Mesenchymal stem cell (in vitro differentiated cells and primary cell): ENCODE measurements around the gene MTSS2.

Experiments
- DNase-seq: peaks from one replicate; pipeline ENCODE4 v3.0.0-alpha.2; 2013
- H2AFZ ChIP-seq: one replicate; pipeline ENCODE4 v1.6.1; 2013; ENCODE audit warnings: low read depth, mild to moderate bottlenecking, control low read depth, inconsistent platforms, low read length, moderate library complexity
- H2AK5ac ChIP-seq: 2 replicates; pipeline ENCODE4 v1.6.1; 2013; ENCODE audit warnings: low read length, moderate library complexity, mild to moderate bottlenecking, inconsistent platforms; ENCODE audit not compliant: severe bottlenecking
- H2BK120ac ChIP-seq: one replicate; pipeline ENCODE4 v1.6.1; 2013; ENCODE audit warnings: low read depth, mild to moderate bottlenecking, inconsistent platforms, low read length, moderate library complexity
- H2BK12ac ChIP-seq, 2 experiments: one replicate each; pipeline ENCODE4 v1.6.1; 2013; ENCODE audit warnings: inconsistent platforms in 2 of 2, low read length in 2 of 2, mild to moderate bottlenecking in 2 of 2, moderate library complexity in 2 of 2, control low read depth in 1 of 2
- H2BK15ac ChIP-seq: one replicate; pipeline ENCODE4 v1.6.1; 2013; ENCODE audit warnings: mild to moderate bottlenecking, low read depth, inconsistent platforms; ENCODE audit not compliant: poor library complexity, severe bottlenecking
- H2BK5ac ChIP-seq: 2 replicates; pipeline ENCODE4 v1.6.1; 2013; ENCODE audit warnings: low read depth, mild to moderate bottlenecking, low read length, control low read depth, inconsistent platforms; ENCODE audit not compliant: poor library complexity, severe bottlenecking
- H3K14ac ChIP-seq, 2 experiments: one replicate each; pipeline ENCODE4 v1.6.1; 2013; ENCODE audit warnings: inconsistent platforms in 2 of 2, low read length in 2 of 2, control low read depth in 1 of 2, mild to moderate bottlenecking in 1 of 2, moderate library complexity in 1 of 2
- H3K18ac ChIP-seq, 2 experiments: one replicate each; pipeline ENCODE4 v1.6.1; 2013; ENCODE audit warnings: inconsistent platforms in 2 of 2, low read length in 2 of 2, control low read depth in 1 of 2, low read depth in 1 of 2, mild to moderate bottlenecking in 1 of 2
- H3K23ac ChIP-seq, 2 experiments: one replicate each; pipeline ENCODE4 v1.6.1; 2013; ENCODE audit warnings: inconsistent platforms in 2 of 2, low read length in 2 of 2, mild to moderate bottlenecking in 2 of 2, moderate library complexity in 2 of 2, control low read depth in 1 of 2
- H3K27ac ChIP-seq: 2 replicates; pipeline ENCODE4 v1.5.1; 2013; ENCODE audit warnings: mild to moderate bottlenecking, moderate library complexity, low read length, control low read depth, inconsistent platforms; ENCODE audit not compliant: poor library complexity, severe bottlenecking
- H3K27me3 ChIP-seq, 2 experiments: 2 replicates each; pipeline versions ENCODE4 v1.6.1 to v1.7.0; 2013; ENCODE audit warnings: low read length in 2 of 2, mild to moderate bottlenecking in 2 of 2, moderate library complexity in 2 of 2, control low read depth in 1 of 2, inconsistent platforms in 1 of 2; ENCODE audit not compliant: control insufficient read depth in 1 of 2, insufficient read depth in 1 of 2
- H3K36me3 ChIP-seq, 2 experiments: 2 replicates each; pipeline versions ENCODE4 v1.6.1 to v1.7.0; 2013; ENCODE audit warnings: low read length in 2 of 2, control low read depth in 1 of 2, inconsistent platforms in 1 of 2, low read depth in 1 of 2, mild to moderate bottlenecking in 1 of 2; ENCODE audit not compliant: insufficient read depth in 2 of 2, control insufficient read depth in 1 of 2
- H3K4ac ChIP-seq, 2 experiments: one replicate each; pipeline ENCODE4 v1.6.1; 2013; ENCODE audit warnings: inconsistent platforms in 2 of 2, low read length in 2 of 2, mild to moderate bottlenecking in 2 of 2, moderate library complexity in 2 of 2, control low read depth in 1 of 2, low read depth in 1 of 2
- H3K4me1 ChIP-seq: 2 replicates; pipeline ENCODE4 v1.6.1; 2013; ENCODE audit warnings: low read depth, low read length, control low read depth; ENCODE audit not compliant: control insufficient read depth, insufficient read depth
- H3K4me2 ChIP-seq: 2 replicates; pipeline ENCODE4 v1.6.1; 2013; ENCODE audit warnings: low read length, mild to moderate bottlenecking, inconsistent platforms; ENCODE audit not compliant: poor library complexity, severe bottlenecking
- H3K4me3 ChIP-seq, 2 experiments: 2 replicates each; pipeline versions ENCODE4 v1.5.1 to v1.7.0; 2013; ENCODE audit warnings: low read length in 2 of 2, mild to moderate bottlenecking in 2 of 2, control low read depth in 1 of 2, low read depth in 1 of 2; ENCODE audit not compliant: insufficient read depth in 1 of 2
- H3K79me1 ChIP-seq: replicated peaks from 2 replicates; pipeline ENCODE4 v1.6.1; 2013; ENCODE audit warnings: mild to moderate bottlenecking, control low read depth, low read length, inconsistent platforms; ENCODE audit not compliant: poor library complexity, severe bottlenecking
- H3K9ac ChIP-seq: 2 replicates; pipeline ENCODE4 v1.7.0; 2013; ENCODE audit warnings: mild to moderate bottlenecking, low read length, moderate library complexity
- H3K9me3 ChIP-seq: 2 replicates; pipeline ENCODE4 v1.7.0; 2013; ENCODE audit warnings: mild to moderate bottlenecking, low read length; ENCODE audit not compliant: control insufficient read depth
- H4K8ac ChIP-seq: one replicate; pipeline ENCODE4 v1.6.1; 2013; ENCODE audit warnings: inconsistent platforms, mild to moderate bottlenecking, low read length, moderate library complexity
- H4K91ac ChIP-seq: one replicate; pipeline ENCODE4 v1.6.1; 2013; ENCODE audit warnings: mild to moderate bottlenecking, low read length, inconsistent platforms
- WGBS: methylation state at CpG from one replicate; pipeline ENCODE4 v1.1.7; 2013; ENCODE audit warnings: mixed read lengths; 5-methylcytosine and 5-hydroxymethylcytosine counted together

MTSS2 gene

GRCh38 chr16:70730944-70731343, 45.1 kb upstream of the MTSS2 start:
- H4K8ac ChIP-seq, result no peak overlapping the region
- H3K36me3 ChIP-seq, result peaks cover 33 to 41% of the 10 kb centered on the region in 2 experiments
- no peak overlapping the region for H2BK120ac ChIP-seq
- H3K23ac ChIP-seq, result no peak overlapping the region
- no peak overlapping the region for H2BK15ac ChIP-seq
- H3K4ac ChIP-seq, result no peak overlapping the region
- H2AFZ ChIP-seq, result no peak overlapping the region
- H3K9me3 ChIP-seq, result no peaks in the 10 kb centered on the region
- no peaks in the 10 kb centered on the region for H3K27me3 ChIP-seq
- H3K18ac ChIP-seq, result no peak overlapping the region
- H3K4me3 ChIP-seq, result no peak overlapping the region
- H3K27ac ChIP-seq, result no peak overlapping the region
- H2AK5ac ChIP-seq, result no peak overlapping the region
- H3K14ac ChIP-seq, result no peak overlapping the region
- no peak for DNase-seq
- H3K9ac ChIP-seq, result no peak overlapping the region
- WGBS, result 90% methylated on average over 3 of the region's 3 CpGs
- H3K4me2 ChIP-seq, result no peak overlapping the region
- H3K79me1 ChIP-seq, result peaks cover 2% of the 10 kb centered on the region
- H3K4me1 ChIP-seq, result peaks cover 14% of the 10 kb centered on the region
- H2BK12ac ChIP-seq, result no peak overlapping the region
- no peak overlapping the region for H2BK5ac ChIP-seq
- no peak overlapping the region for H4K91ac ChIP-seq

GRCh38 chr16:70730031-70730430, 44.2 kb upstream of the MTSS2 start:
- Histone ChIP-seq H2BK120ac (no peak overlapping the region), H3K4me3 (no peak overlapping the region), H3K4me1 (peaks cover 5% of the 10 kb centered on the region), H3K27me3 (no peaks in the 10 kb centered on the region), H3K18ac (no peak overlapping the region), H2BK12ac (no peak overlapping the region), H2BK5ac (no peak overlapping the region), H4K91ac (no peak overlapping the region), H2BK15ac (no peak overlapping the region), H2AK5ac (no peak overlapping the region), H3K36me3 (peaks cover 33 to 48% of the 10 kb centered on the region in 2 experiments), H2AFZ (no peak overlapping the region), H3K27ac (no peak overlapping the region), H3K9ac (no peak overlapping the region), H3K79me1 (peaks cover 2% of the 10 kb centered on the region), H4K8ac (no peak overlapping the region), H3K23ac (no peak overlapping the region), H3K4me2 (no peak overlapping the region), H3K14ac (no peak overlapping the region), H3K4ac (no peak overlapping the region), H3K9me3 (no peaks in the 10 kb centered on the region)
- no peak for DNase-seq
- WGBS, result 78% methylated on average over 7 of the region's 7 CpGs

- no peak overlapping the region for H2AK5ac ChIP-seq
- H2BK5ac ChIP-seq, result no peak overlapping the region
- no peak overlapping the region for H3K4me3 ChIP-seq
- H2BK120ac ChIP-seq, result no peak overlapping the region
- H4K91ac ChIP-seq, result peak overlapping the region; percentile 5
- no peaks in the 10 kb centered on the region for H3K27me3 ChIP-seq
- H3K27ac ChIP-seq, result no peak overlapping the region
- no peak overlapping the region for H2BK15ac ChIP-seq
- no peak overlapping the region for H3K18ac ChIP-seq
- H2AFZ ChIP-seq, result no peak overlapping the region
- no peak overlapping the region for H4K8ac ChIP-seq
- H3K4me2 ChIP-seq, result no peak overlapping the region
- no peak overlapping the region for H3K9ac ChIP-seq
- no peak for DNase-seq
- H2BK12ac ChIP-seq, result no peak overlapping the region
- H3K4me1 ChIP-seq, result peaks cover 2% of the 10 kb centered on the region
- no peaks in the 10 kb centered on the region for H3K9me3 ChIP-seq
- no peak overlapping the region for H3K23ac ChIP-seq
- H3K4ac ChIP-seq, result no peak overlapping the region
- H3K36me3 ChIP-seq, result peaks cover 33 to 55% of the 10 kb centered on the region in 2 experiments
- 98% methylated on average over 8 of the region's 8 CpGs for WGBS
- peaks cover 6% of the 10 kb centered on the region for H3K79me1 ChIP-seq
- no peak overlapping the region for H3K14ac ChIP-seq
Measured at GRCh38 chr16:70729292-70729691, 43.4 kb upstream of the MTSS2 start.

GRCh38 chr16:70728150-70728549, 42.3 kb upstream of the MTSS2 start:
- Histone ChIP-seq H3K4ac (peak overlapping the region in 1 of 2 experiments; percentile 39), H3K9ac (no peak overlapping the region), H2BK12ac (no peak overlapping the region), H3K23ac (no peak overlapping the region), H3K4me2 (no peak overlapping the region), H3K9me3 (no peaks in the 10 kb centered on the region), H3K79me1 (peaks cover 7% of the 10 kb centered on the region), H2BK15ac (no peak overlapping the region), H3K4me1 (peaks cover 2% of the 10 kb centered on the region), H2AFZ (no peak overlapping the region), H3K27ac (no peak overlapping the region), H3K36me3 (peaks cover 33 to 63% of the 10 kb centered on the region in 2 experiments), H2BK120ac (no peak overlapping the region), H4K8ac (no peak overlapping the region), H3K27me3 (no peaks in the 10 kb centered on the region), H3K14ac (no peak overlapping the region), H3K4me3 (no peak overlapping the region), H3K18ac (no peak overlapping the region), H2BK5ac (no peak overlapping the region), H4K91ac (no peak overlapping the region), H2AK5ac (no peak overlapping the region)
- 94% methylated on average over 9 of the region's 9 CpGs for WGBS
- no peak for DNase-seq
